ENCODE data around the gene SCD5. TPM values are rescaled to one million over a fixed set of nuclear protein-coding genes. Genes with fewer than 3 reads are reported as not detected.

The SCD5 gene
- polyA plus RNA-seq, 2 of the 4 experiments (the other 2 are of a cell fraction), result 9.8 to 11.9 TPM

DNA sequence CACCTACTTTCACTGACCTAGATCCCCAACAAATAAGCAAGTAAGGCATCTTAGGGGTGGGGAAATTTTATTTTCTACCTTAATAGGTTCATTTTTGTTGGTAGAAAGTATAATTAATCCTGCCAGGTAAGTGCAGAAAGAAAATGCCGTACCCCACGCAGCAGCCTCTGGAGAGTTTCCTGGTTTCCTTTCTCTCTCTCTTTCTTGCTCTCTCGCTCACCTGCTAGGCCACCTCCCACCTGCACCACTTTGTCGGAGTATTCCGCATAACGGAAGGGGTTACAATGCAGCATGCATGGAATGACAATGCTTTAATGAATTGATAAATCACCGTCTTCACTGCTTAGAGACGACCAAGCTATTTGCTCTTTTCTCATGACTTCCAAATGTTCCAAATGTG, 101.0 kb downstream of the SCD5 start:
- ChIA-PET POLR2A (no interaction called here), CTCF (interaction anchor here (2.7 kb wide), 1 partner anchor 42 kb away, joined by 8 read pairs; no protein-coding TSS in a partner anchor)
- no peaks in the 10 kb centered on the region for H3K4me1 ChIP-seq
- H3K27ac ChIP-seq, result no peak overlapping the region
- no peak overlapping the region for H3K4me2 ChIP-seq
- H3K4me3 ChIP-seq, result no peak overlapping the region
- no peaks in the 10 kb centered on the region for H3K9me3 ChIP-seq
- no peak for DNase-seq (ENCODE audit: low read depth in 1 of 2, low spot score in 1 of 2)
- no peak for ATAC-seq
- TF ChIP-seq HOXA7 (CRISPR knock-in tag; IDR thresholded peaks at IDR 0.05), result no peak
- 90% methylated on average over 8 of the region's 8 CpGs for WGBS (ENCODE audit: missing lambda C conversion rate)
- no peak for FAIRE-seq

DNA sequence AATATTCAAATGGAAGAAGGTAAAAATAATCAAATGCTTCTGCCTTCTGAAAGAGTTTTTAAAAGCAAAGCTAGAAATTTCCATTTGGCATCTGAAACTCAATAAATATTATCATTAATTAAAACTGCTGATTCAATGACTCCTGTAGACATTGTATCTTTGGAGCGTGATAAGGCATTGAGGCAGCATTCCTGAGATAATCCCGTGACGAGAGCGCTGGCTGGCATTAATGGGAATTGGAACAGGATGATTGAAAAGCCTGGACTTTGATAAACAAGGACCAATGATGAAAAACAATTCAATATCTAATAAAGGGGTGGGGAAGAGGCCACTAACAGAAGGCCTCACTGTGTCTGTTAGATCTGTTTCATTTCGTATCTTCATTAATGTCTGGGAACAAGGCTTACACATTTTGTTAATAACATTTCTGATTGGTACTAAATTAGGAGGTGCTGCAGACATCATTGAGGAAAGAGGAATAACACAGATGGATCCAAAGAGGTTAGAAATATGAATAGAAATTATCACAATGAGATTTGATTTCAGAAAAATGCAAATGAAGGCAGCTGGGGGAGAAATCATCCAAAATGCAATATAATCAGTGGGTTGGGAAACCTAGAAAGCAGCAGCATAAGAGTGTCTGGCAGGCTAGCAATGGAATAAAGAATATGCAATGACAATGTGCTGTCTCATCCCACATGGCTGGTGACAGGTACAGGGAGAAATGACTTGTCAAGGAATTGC, 102.3 kb downstream of the SCD5 start:
- H3K4me3 ChIP-seq, result no peak overlapping the region
- no peak overlapping the region for H3K4me2 ChIP-seq
- 71% methylated on average over 5 of the region's 5 CpGs for WGBS (ENCODE audit: missing lambda C conversion rate)
- POLR2A ChIA-PET, result no interaction called here
- FAIRE-seq (no peak), ATAC-seq (no peak), DNase-seq (ENCODE audit: low read depth in 1 of 2, low spot score in 1 of 2) (no peak)
- no peak overlapping the region for H3K27ac ChIP-seq
- CTCF ChIA-PET, result interaction anchor here (1.2 to 2.7 kb wide), 2 partner anchors 15 to 43 kb away, joined by 3 to 8 read pairs; no protein-coding TSS in a partner anchor
- no peak for TF ChIP-seq RARB (CRISPR knock-in tag; IDR thresholded peaks at IDR 0.05)
- TF ChIP-seq NFE2L2 (conservative IDR thresholded peaks at IDR 0.05; ENCODE audit: low read length), result no peak
- no peak for TF ChIP-seq JUN (IDR thresholded peaks at IDR 0.05)
- no peak for TF ChIP-seq RAD21 (conservative IDR thresholded peaks at IDR 0.05 in 1 of 2, IDR thresholded peaks at IDR 0.05 in 1 of 2)
- TF ChIP-seq, protein P1, sequence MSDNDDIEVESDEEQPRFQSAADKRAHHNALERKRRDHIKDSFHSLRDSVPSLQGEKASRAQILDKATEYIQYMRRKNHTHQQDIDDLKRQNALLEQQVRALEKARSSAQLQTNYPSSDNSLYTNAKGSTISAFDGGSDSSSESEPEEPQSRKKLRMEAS (IDR thresholded peaks at IDR 0.05), result no peak
- TF ChIP-seq JUNB (IDR thresholded peaks at IDR 0.05), result no peak
- no peak for TF ChIP-seq TP53 (CRISPR knock-in tag; IDR thresholded peaks at IDR 0.05)
- TF ChIP-seq FOXS1 (CRISPR knock-in tag; IDR thresholded peaks at IDR 0.05), result no peak
- no peak for TF ChIP-seq TFCP2L1 (CRISPR knock-in tag; IDR thresholded peaks at IDR 0.05)
- no peak for TF ChIP-seq MYC (IDR thresholded peaks at IDR 0.05; ENCODE audit: borderline replicate concordance, low read length)
- TF ChIP-seq, protein P2, sequence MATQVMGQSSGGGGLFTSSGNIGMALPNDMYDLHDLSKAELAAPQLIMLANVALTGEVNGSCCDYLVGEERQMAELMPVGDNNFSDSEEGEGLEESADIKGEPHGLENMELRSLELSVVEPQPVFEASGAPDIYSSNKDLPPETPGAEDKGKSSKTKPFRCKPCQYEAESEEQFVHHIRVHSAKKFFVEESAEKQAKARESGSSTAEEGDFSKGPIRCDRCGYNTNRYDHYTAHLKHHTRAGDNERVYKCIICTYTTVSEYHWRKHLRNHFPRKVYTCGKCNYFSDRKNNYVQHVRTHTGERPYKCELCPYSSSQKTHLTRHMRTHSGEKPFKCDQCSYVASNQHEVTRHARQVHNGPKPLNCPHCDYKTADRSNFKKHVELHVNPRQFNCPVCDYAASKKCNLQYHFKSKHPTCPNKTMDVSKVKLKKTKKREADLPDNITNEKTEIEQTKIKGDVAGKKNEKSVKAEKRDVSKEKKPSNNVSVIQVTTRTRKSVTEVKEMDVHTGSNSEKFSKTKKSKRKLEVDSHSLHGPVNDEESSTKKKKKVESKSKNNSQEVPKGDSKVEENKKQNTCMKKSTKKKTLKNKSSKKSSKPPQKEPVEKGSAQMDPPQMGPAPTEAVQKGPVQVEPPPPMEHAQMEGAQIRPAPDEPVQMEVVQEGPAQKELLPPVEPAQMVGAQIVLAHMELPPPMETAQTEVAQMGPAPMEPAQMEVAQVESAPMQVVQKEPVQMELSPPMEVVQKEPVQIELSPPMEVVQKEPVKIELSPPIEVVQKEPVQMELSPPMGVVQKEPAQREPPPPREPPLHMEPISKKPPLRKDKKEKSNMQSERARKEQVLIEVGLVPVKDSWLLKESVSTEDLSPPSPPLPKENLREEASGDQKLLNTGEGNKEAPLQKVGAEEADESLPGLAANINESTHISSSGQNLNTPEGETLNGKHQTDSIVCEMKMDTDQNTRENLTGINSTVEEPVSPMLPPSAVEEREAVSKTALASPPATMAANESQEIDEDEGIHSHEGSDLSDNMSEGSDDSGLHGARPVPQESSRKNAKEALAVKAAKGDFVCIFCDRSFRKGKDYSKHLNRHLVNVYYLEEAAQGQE (IDR thresholded peaks at IDR 0.05), result no peak
- no peak for TF ChIP-seq HOXA7 (CRISPR knock-in tag; IDR thresholded peaks at IDR 0.05)
- no peak for TF ChIP-seq EHMT2 (IDR thresholded peaks at IDR 0.05; ENCODE audit: low read depth)
- TF ChIP-seq, protein P3, sequence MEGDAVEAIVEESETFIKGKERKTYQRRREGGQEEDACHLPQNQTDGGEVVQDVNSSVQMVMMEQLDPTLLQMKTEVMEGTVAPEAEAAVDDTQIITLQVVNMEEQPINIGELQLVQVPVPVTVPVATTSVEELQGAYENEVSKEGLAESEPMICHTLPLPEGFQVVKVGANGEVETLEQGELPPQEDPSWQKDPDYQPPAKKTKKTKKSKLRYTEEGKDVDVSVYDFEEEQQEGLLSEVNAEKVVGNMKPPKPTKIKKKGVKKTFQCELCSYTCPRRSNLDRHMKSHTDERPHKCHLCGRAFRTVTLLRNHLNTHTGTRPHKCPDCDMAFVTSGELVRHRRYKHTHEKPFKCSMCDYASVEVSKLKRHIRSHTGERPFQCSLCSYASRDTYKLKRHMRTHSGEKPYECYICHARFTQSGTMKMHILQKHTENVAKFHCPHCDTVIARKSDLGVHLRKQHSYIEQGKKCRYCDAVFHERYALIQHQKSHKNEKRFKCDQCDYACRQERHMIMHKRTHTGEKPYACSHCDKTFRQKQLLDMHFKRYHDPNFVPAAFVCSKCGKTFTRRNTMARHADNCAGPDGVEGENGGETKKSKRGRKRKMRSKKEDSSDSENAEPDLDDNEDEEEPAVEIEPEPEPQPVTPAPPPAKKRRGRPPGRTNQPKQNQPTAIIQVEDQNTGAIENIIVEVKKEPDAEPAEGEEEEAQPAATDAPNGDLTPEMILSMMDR (IDR thresholded peaks at IDR 0.05), result no peak
- TF ChIP-seq KDM5A (IDR thresholded peaks at IDR 0.05), result no peak
- no peak for TF ChIP-seq FOSL2 (IDR thresholded peaks at IDR 0.05)
- no peak for TF ChIP-seq FOSL2 (CRISPR knock-in tag; IDR thresholded peaks at IDR 0.05)
- TF ChIP-seq NR3C1 (IDR thresholded peaks at IDR 0.05), result no peak
- TF ChIP-seq, protein P4, sequence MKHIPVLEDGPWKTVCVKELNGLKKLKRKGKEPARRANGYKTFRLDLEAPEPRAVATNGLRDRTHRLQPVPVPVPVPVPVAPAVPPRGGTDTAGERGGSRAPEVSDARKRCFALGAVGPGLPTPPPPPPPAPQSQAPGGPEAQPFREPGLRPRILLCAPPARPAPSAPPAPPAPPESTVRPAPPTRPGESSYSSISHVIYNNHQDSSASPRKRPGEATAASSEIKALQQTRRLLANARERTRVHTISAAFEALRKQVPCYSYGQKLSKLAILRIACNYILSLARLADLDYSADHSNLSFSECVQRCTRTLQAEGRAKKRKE (CRISPR knock-in tag; IDR thresholded peaks at IDR 0.05; ENCODE audit: low read depth), result no peak
- H3K9me3 ChIP-seq, result no peaks in the 10 kb centered on the region
- no peaks in the 10 kb centered on the region for H3K4me1 ChIP-seq

Measured in A549 (cell line).